ENCODE results near the gene DHODH.
"Not testable (repeated sequence)": the region's sequence is repeated elsewhere in the genome, so short reads cannot be mapped to it uniquely, and the experiment has no call there.

Gene DHODH

GRCh38 chr16:72008424-72009216 lies at the start of gene DHODH:
TSS of gene DHODH (plus strand) at chr16:72008744. CDS start at chr16:72008765, 21 bp downstream.
- DNase-seq (ENCODE audit: low read depth): peak; percentile 99

GRCh38 chr16:71961066-71962039 lies 47.2 kb upstream of the DHODH start:
- DNase-seq (ENCODE audit: low read depth): peak; percentile 62

DNA sequence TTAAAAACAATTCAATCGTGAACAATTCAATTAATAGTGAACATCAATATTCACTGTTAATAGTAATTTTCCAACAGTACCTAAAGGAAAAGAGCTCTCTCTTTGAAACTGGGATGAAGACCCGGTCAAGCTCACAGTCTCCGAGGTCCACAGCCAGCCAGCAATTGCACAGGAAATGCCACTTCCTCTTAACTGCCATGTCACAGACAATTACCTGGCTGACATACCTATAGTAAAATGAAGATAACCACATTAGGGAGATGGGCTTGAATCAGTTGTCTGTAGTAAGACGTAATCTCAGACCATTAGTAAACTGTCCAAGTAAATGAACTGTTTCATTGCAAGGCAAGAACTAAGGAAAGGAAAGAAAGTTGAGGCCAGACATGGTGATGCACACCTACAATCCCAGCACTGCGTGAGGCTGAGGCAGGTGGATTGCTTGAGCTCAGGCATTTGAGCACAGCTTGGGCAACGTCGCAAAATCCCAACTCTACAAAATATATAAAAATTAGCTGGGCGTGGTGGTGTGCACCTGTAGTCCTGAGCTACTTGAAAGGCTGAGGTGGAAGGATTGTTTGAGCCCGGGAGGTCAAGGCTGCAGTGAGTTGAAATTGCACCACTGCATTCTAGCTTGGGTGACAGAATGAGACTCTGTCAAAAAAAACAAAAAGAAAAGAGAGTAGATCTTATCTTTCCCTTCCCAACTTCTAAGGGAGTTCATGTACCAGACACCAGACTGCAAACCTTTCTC lies 45.2 kb upstream of the DHODH start:
- DNase-seq (ENCODE audit: low read depth): no peak

- no peak for DNase-seq (ENCODE audit: low read depth)
Measured at GRCh38 chr16:71965223-71965622, 43.3 kb upstream of the DHODH start.

DNA sequence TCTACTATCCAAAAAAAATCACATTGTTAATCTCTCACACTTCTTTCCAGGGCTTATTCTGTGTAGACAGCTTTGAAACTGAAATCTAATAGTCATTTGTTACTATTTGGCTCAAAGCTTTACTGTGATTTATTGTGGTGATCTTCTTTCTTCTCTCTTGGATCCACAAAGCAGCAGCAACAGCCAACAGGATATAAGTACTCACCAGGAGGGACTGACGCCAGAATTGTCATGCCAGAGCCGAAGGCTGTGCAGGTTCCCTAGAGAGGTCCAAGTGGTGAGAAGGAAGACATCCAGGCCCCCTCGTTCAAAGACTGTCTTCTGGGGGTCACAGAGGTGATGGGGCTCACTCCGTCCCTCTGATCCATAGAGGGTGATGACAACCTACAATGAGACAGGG lies 41.6 kb upstream of the DHODH start:
- DNase-seq (ENCODE audit: low read depth): no peak

- no peak for DNase-seq (ENCODE audit: low read depth)
Measured at GRCh38 chr16:71969353-71969752, 39.2 kb upstream of the DHODH start.

DNA sequence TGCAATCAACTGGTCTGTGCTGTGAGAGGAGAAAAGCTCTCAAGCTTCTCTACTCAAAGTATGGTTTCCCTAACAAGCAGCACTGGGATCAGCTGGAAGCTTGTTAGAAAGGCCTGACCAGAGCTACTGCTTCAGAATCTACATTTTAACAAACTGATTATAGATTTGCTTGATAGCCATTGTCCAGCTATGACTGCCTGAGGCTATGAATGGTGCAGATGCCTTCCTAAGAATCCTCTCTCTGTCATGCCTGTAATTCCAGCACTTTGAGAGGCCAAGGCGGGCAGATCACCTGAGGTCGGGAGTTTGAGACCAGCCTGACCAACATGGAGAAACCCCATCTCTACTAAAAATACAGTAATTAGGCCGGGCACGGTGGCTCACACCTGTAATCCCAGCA lies 37.0 kb upstream of the DHODH start:
- DNase-seq (ENCODE audit: low read depth): no peak

DNA sequence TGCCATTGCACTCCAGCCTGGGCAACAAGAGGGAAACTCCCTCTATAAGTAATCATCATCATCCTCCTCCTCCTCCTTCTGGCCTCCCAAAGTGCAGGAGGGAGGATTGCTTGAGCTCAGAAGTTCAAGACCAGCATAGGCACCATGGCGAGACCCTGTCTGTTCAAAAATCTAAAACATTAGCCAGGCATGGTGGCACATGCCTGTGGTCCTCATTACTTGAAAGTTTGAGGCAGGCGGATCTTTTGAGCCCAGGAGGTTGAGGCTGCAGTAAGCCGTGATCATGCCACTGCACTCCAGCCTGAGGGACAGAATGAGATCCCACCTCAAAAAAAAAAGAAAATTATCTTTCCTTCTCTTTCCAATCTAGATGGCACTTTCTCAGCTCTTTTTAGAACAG lies 36.2 kb upstream of the DHODH start:
- DNase-seq (ENCODE audit: low read depth): no peak

- DNase-seq (ENCODE audit: low read depth): no peak
Measured at GRCh38 chr16:71973001-71973400, 35.5 kb upstream of the DHODH start.

GRCh38 chr16:71974068-71974818 lies 34.3 kb upstream of the DHODH start:
- DNase-seq (ENCODE audit: low read depth): no peak

- no peak for DNase-seq (ENCODE audit: low read depth)
Measured at GRCh38 chr16:71985262-71985974, 23.1 kb upstream of the DHODH start.

GRCh38 chr16:71986131-71986530 lies 22.4 kb upstream of the DHODH start:
- no peak for DNase-seq (ENCODE audit: low read depth)

DNA sequence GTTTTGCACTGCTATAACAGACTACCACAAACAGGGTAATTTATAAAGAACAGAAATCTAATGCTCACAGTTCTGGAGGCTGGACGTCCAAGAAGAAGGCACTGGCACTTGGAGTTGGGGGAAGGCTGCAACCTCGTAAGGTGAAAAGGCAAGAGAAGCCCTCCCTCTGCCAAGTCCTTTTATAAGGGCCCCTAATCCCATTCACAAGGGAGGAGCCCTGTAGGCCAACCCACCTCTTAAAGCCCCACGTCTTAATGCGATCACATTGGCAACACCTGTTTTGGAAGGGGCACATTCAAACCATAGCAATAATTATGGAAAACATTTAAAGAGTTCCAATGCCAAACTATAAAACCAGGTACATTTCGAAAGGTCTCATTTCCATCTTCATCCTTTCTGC lies 13.5 kb upstream of the DHODH start:
- no peak for DNase-seq (ENCODE audit: low read depth)

DNA sequence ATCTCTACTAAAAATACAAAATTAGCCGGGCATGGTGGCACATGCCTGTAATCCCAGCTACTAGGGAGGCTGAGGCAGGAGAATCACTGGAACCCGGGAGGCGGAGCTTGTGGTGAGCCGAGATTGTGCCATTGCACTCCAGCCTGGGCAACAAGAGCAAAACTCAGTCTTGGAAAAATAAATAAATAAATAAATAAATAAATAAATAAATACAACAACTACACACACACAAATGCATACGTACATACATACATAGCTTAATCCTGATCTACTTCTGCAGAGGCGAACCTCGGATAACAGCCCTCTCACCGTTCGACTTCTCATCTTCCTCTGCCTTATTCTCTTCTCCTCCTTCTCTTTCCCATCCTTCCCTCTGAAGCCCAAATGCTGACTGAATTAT lies 11.0 kb upstream of the DHODH start:
- not testable (repeated sequence) for DNase-seq (ENCODE audit: low read depth)

DNA sequence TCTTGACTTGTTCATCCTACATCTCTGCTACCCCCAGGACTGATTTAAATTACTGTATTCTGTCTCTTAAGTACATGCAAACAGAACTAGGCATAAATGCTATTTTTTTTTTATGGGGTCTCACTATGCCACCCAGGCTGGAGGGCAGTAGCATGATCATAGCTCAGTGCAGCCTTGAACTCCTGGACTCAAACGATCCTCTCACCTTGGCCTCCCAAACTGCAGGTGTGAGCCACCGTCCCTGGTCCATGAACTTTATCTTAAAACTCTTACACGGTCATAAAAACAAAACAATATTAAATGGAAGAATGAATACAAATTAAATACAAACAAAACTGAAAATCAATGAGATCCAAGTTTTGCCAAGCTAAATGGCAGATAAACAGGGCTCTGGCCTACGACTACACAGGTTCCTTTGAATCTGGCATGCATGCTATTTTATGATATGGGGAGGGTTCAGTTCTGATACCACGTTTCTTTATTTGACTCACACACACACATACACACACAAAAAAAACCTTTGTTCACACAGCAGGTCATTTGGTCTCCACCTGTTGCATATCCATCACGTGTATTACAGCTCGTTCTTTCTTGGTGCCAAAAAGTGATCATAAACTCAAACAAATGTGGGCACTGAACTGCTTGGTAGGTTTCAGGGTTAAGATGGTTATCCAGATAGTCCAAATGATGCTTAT lies 7.2 kb upstream of the DHODH start:
- DNase-seq (ENCODE audit: low read depth): no peak

GRCh38 chr16:72002619-72003018 lies 5.9 kb upstream of the DHODH start:
- no peak for DNase-seq (ENCODE audit: low read depth)

DNA sequence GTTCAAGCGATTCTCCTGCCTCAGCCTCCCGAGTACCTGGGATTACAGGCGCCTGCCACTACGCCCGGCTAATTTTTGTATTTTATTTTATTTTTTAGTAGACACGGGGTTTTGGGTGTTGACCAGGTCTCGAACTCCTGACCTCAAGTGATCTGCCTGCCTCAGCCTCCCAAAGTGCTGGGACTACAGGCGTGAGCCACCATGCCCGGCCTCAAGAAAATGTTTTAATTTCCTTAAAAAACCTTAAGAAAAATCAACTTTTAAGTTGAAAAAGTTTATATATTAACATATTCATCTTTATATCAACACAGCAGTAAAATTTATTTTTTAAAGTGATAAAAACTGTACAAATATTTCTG lies 500 bp upstream of the DHODH start:
- not testable (repeated sequence) for DNase-seq (ENCODE audit: low read depth)

GRCh38 chr16:72009779-72010178 lies 1.2 kb downstream of the DHODH start:
- DNase-seq (ENCODE audit: low read depth): no peak

GRCh38 chr16:72012607-72013006 lies 4.1 kb downstream of the DHODH start:
- DNase-seq (ENCODE audit: low read depth): no peak

DNA sequence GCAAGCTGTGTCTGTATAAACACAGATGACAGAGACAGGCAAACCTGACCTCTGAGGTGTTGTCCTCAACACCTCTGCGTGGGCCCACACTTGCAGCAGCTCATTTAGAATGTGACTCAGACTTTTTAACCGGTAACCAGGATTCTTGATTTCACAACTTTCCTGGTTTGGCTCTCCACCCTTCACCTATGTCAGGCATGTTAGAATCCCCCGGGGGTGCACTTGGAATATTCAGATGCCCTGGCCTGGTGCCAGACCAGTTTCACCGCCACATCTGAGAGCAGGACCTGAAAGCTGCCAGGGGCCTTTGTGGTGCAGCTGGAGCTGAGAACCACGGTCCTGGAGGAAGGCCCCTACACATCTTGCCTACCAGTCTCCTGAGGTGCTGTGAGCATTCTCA lies 4.8 kb downstream of the DHODH start:
- no peak for DNase-seq (ENCODE audit: low read depth)
